HG02759 (cell line): ENCODE measurements around the gene RAP2C.
"Not testable (repeated sequence)": the region's sequence is repeated elsewhere in the genome, so short reads cannot be mapped to it uniquely, and the experiment has no call there.

Experiments
- ATAC-seq: cut with Tn5 transposase; IDR thresholded peaks from one replicate; pipeline ENCODE4 v1.9.1; 2021; ENCODE audit warnings: mild to moderate bottlenecking, moderate library complexity; ENCODE audit not compliant: unreplicated experiment

Gene RAP2C

DNA sequence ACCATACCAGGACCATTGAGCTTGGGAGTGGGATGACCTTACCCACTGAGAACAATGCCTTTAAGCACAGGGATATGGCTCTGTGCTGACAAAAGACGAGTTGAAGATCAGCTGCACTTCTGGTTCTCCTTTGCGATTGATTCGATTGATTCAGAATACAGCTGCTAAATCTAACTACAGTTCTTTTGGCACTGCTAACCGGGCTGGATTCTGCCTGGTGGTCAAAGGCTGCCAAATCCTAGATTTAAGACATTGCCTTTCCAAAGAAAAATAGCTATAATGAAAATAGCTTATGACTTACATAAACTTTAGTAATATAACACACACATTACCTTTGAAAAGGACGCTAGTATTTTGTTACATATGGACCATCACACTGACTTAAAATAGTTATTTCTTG is 18.3 kb downstream of the RAP2C start:
- ATAC-seq = no peak

DNA sequence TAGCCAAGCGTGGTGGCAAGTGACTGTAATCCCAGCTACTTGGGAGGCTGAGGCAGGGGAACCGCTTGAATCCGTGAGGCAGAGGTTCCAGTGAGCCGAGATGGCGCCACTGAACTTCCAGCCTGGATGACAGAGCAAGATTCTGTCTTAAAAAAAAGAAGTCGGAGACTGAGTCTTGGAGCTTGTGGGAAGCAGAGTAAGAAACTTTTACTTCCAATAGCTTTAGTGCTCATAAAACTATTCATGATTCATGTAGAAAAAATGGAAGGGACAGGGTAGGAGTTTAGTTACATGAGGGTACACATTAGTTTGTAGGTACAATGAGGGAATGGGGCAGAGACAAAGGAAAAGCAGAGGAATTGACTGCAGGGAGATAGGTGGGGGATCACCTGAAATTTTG is 19.3 kb downstream of the RAP2C start:
- ATAC-seq = no peak

DNA sequence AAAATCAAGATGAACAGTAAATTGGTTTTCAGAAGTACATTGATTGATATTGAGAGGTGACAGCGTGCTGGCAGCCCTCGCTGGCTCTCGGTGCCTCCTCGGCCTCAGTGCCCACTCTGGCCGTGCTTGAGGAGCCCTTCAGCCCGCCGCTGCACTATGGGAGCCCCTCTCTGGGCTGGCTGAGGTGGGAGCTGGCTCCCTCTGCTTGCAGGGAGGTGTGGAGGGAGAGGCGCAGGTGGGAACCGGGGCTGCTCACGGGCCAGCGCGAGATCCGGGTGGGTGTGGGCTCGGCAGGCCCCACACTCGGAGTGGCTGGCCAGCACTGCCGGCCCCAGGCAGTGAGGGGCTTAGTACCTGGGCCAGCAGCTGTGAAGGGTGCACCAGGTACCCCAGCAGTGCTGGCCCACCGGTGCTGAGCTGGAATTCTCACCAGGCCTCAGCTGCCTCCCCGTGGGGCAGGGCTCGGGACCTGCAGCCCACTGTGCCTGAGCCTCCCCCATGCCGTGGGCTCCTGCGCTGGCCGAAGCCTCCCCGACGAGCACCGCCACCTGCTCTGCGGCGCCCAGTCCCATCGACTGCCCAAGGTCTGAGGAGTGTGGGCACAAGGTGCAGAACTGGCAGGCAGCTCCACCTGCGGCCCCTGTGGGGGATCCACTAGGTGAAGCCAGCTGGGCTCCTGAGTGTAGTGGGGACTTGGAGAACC is 25.2 kb downstream of the RAP2C start:
- ATAC-seq = no peak

DNA sequence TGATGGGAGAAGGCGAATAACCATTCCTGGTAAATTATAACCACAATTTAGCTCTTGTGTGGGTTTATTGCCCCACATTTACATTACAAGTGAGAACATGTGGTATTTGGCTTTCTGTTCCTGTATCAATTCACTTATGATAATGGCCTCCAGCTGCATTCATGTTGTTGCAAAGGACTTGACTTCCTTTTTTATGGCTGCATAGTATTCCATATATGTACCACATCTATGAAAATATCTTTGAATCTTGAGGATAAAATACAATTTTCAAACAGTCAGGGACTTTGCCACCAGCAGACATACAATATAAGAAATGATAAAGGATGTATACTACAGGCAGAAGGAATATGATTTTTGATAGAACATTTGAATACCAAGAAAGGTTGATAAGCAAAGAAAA is 27.3 kb downstream of the RAP2C start:
- ATAC-seq = no peak

DNA sequence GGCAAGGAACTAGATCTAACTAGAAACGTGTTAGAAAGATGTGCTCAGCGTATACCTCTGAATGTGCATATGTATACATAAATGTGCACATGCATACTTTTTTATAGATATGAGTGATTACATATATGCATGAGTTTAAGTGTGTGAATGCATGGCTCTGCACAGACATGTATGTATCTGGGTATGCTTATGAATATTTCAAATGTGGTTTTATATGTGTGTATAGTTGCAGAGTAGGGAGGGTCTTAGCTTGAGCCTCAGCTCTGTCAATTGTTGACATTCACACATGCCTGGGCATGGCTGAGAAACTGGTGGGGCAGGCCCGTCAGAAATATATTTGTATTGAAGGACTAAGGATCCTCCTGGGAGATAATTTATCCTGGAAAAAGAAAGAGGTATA is 31.1 kb downstream of the RAP2C start:
- no peak for ATAC-seq

DNA sequence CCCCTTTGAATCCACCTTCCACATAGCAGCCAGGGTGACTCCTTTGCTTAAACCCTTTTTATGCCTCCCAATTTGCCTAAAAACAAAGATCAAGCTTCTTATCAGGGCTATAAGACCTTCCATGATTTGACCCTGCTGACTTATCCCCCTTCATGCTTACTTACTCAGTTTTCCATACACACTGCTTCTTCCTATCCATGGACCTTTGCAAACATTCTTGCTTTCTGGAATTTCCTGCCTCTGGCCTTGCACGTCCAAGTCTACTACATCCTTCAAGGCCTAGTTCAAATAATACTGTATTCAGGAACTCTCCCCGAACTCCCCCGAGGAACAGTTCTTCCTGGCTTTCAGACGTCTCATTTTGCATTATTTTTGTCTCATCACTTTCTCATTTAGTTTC is 31.8 kb downstream of the RAP2C start:
- ATAC-seq = no peak

DNA sequence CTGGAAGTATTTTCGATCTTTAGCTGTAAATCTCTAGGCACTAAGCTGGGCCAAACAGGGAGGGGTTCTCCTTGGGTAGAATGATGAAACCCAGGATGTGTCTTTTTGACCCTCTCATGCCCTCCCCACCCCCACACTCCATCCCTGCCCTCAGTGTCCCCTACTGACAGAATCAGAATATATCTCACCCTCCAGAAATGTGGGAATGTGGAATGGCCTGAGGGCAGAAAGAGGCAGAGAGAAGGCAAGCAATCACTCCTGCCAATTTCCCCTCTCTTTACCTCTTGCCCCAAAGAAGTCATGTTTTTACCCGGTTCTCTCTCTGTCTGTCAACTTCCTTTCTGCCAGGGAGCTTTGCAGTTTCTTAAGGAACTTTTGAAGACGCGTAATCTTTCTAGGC is 34.4 kb downstream of the RAP2C start:
- ATAC-seq = no peak

DNA sequence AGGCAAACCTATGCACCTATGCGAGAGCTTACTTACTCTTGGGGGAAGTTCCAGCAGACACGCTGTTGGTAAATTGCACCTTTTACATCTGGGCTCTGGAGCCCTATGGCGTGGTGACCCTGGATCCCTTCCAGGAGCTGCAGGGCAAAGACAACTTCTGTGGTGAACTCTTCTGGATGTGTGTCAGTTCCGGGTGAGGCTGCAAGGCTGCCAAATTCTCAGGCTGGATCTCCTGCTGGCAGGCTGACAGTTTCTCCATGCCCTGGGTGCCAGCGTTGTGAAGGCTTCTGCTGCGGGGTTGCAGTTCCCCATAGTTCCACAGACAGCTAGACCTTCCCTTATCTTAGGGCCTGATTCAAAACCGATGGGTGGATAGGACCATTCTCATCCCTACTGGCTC is 37.9 kb downstream of the RAP2C start:
- no peak for ATAC-seq

DNA sequence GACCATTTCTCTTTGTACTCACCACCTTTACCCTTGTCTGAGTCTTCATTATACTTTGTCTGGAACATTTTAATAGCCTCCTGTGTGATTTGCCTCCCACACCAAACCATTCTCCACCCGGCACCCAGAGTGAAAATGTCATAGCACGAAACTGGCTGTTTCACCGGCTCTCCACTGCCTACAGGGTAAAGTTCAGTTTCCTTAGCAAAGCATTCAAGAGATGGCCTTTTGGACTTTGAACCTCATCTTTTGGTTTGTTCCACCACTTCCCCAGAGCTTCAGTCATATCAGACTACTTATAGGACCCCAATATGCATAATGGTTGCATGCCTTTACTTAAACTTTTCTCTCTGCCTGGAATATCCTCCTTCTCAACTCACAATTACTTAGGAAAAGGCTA is 38.3 kb downstream of the RAP2C start:
- no peak for ATAC-seq

DNA sequence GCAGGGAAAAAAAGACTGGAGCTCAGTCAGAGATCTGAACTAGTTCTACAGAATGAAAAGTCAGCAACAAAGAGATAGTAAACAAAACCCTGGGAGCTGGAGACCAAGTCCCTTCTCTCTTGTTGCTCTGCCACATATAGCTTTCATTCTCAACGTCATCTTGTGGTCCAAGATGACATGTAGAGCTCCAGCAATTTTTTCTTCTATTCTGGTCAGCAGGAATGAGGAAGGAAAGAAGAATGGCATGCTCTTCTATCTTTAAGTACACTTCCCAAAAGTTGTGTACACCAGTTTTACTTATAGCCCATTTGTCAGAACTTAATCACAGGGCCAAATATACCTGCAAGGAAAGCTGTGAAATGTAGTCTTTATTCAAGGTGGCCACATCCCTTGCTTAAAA is 45.6 kb downstream of the RAP2C start:
- ATAC-seq = no peak

DNA sequence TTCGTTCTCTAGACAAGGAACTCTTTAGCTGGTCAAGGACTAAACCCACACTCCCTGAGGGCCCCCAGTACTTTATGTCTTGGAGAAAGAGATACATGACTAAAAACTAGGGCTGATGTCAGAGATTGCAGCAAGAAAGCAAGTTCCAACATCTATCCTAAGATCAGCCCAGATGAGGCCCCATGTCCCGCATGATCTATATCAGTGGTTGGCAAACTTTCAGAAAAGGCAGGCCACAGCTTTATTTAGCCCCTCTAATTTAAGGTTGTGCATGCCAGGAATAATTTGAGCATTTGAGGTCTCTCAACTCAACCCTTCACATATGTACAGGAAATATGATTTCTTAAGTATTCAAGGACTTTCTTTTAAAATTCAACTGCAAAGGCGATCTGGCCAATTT is 47.4 kb downstream of the RAP2C start:
- ATAC-seq = no peak

DNA sequence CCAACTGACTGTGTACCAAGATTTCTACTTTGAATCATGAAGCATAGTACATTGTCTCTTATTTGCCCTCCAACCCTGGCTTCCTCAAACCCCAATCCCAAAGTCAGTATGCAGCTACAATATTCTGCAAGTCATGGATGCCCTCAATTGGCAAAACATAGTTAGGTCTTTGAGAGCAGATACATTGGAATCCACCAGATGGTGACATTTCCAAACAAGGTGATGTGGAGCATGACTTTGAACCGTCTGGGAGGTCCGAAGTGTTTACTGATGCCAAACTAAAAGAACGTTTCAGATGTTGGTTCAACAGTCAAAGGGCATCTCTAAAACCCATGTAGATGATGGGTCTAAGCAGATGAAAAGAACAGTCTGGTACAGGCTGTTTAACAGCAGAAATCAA is 47.8 kb downstream of the RAP2C start:
- ATAC-seq = no peak

DNA sequence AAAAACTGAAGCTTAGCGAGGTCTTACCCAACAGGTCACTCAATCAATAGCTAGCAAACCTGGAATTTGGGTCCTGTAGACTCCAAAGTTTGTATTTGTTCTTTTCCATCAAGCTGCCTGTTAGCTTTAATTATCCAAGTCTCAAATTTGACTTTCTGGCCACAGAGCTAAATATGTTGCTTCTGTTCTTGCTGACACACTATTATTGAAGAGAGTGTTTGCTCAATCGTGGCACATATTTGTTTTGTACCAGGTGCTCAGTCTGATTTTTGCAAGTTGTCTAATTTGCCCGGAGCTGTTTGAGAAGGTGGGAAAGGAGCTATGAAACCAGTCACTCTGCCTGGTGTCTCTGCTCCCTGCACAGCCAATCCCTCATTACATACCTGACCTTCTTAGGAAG is 49.7 kb downstream of the RAP2C start:
- ATAC-seq = no peak

DNA sequence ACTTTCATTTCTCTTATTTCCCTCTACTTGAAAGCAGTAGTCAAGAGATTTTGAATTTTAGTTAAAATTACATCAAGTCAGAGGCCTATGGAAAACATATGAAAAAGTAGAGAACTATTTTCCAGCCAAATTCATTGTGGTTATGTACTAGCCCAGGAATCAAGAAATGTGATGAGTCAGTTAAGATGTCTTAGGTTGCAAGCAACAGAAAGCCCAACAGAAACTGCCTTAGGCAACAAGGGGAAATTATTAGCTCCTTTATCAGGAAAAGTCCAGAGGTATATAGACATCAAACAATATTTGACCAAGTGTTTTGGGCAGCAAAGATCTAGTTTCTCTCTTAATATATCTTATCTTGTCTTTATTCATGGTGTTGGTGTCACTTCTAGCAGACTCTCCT is 53.6 kb downstream of the RAP2C start:
- ATAC-seq = no peak

DNA sequence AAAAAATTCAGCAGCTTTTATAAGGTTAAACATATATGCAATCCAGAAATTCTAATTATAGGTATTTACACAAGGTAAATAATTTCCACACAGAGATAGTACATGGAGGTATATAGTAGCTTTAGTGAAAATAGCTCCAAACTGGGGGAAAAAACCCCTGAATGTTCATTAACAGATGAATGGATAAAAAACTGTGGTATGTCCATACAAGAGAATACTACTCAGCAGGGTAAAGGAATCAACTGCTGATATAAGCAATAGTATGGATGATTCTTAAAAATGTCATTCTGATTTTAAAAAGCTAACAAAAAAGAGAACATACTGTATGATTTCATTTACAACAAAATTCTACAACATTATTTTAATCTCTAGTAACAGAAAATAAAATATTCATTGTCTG is 54.2 kb downstream of the RAP2C start:
- no peak for ATAC-seq

DNA sequence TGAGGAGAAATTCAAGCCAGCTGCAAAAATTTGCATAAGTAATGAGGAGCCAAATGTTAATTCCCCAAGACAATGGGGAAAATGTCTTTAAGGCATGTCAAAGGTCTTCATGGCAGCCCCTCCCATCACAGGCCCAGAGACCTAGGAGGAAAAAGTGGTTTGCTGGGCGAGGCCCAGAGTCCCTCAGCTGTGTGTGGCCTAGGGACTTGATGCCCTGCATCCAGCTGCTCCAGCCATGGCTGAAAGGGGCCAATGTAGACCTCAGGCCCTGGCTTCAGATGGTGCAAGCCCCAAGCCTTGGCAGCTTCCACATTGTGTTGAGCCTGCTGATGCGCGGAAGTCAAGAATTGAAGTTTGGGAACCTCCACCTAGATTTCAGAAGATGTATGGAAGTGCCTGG is 56.2 kb downstream of the RAP2C start:
- ATAC-seq = not testable (repeated sequence)

DNA sequence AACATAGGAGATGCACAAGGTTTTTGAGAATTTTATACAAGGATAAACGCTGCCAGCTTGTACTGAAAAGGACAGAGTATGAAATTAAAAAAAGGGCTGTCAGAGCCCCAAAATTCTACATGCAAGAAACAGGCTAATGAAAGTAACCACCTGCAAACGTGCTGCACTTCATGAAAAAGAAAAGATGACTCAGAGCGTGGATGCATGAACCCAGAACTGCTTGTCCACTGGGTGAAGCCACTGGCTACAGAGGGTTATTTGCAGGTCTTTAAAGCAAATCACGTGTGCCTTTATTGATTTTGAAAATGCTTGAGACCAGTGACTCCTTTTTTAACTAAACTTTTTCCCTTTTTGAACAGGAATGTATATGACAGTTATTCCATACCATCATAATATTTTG is 66.1 kb downstream of the RAP2C start:
- no peak for ATAC-seq
